Parathyroid adenoma (tissue), 2 donors: ENCODE data around the gene PGM2.
A peak's percentile ranks its signal among the peaks of the same experiment; 100 is the strongest.

Experiments
- H2AFZ ChIP-seq: fragments of 300-600 bp; sonication (generic); one replicate; pipeline ENCODE4 v1.7.0; 2017; ENCODE audit warnings: antibody characterized with exemption, mild to moderate bottlenecking
- H3K27ac ChIP-seq: fragments of 300-600 bp; sonication (generic); one replicate; pipeline ENCODE4 v1.7.0; 2017
- H3K27me3 ChIP-seq: fragments of 300-600 bp; sonication (generic); one replicate; pipeline ENCODE4 v1.7.0; 2017; ENCODE audit warnings: low read length; ENCODE audit not compliant: control insufficient read depth, insufficient read depth
- H3K36me3 ChIP-seq: fragments of 300-600 bp; sonication (generic); one replicate; pipeline ENCODE4 v1.7.0; 2017; ENCODE audit warnings: low read length; ENCODE audit not compliant: control insufficient read depth, insufficient read depth
- H3K4me1 ChIP-seq: fragments of 300-600 bp; sonication (generic); one replicate; pipeline ENCODE4 v1.7.0; 2017; ENCODE audit warnings: control low read depth
- H3K4me2 ChIP-seq: fragments of 300-600 bp; sonication (generic); one replicate; pipeline ENCODE4 v1.7.0; 2017; ENCODE audit warnings: low read length
- H3K4me3 ChIP-seq: fragments of 300-600 bp; sonication (generic); one replicate; pipeline ENCODE4 v1.7.0; 2017; ENCODE audit warnings: low read depth, low read length
- H3K79me2 ChIP-seq: fragments of 300-600 bp; sonication (generic); one replicate; pipeline ENCODE4 v1.7.0; 2017; ENCODE audit warnings: control low read depth
- H3K9ac ChIP-seq: fragments of 300-600 bp; sonication (generic); one replicate; pipeline ENCODE4 v1.7.0; 2017; ENCODE audit warnings: mild to moderate bottlenecking
- H3K9me3 ChIP-seq: fragments of 300-600 bp; sonication (generic); one replicate; pipeline ENCODE4 v1.7.0; 2017; ENCODE audit warnings: low read length; ENCODE audit not compliant: control insufficient read depth
- CTCF ChIP-seq: fragments of 300-600 bp; sonication (generic); IDR thresholded peaks from one replicate; pipeline ENCODE4 v1.7.0; 2017; ENCODE audit warnings: antibody characterized with exemption, mild to moderate bottlenecking
- donor health status: primary hyperparathyroidism.

Gene PGM2

GRCh38 chr4:37803348-37803973, 23.0 kb upstream of the PGM2 start:
- peak; percentile 33 for TF ChIP-seq CTCF
- no peak overlapping the region for H2AFZ ChIP-seq
- H3K79me2 ChIP-seq: no peaks in the 10 kb centered on the region
- no peaks in the 10 kb centered on the region for H3K36me3 ChIP-seq
- no peaks in the 10 kb centered on the region for H3K4me1 ChIP-seq
- no peak overlapping the region for H3K4me3 ChIP-seq
- no peak overlapping the region for H3K27ac ChIP-seq
- no peak overlapping the region for H3K9ac ChIP-seq
- H3K4me2 ChIP-seq: no peak overlapping the region
- no peaks in the 10 kb centered on the region for H3K27me3 ChIP-seq
- no peaks in the 10 kb centered on the region for H3K9me3 ChIP-seq

- H2AFZ ChIP-seq: no peak overlapping the region
- H3K4me3 ChIP-seq: no peak overlapping the region
- TF ChIP-seq CTCF: no peak
- no peaks in the 10 kb centered on the region for H3K27me3 ChIP-seq
- no peak overlapping the region for H3K9ac ChIP-seq
- H3K36me3 ChIP-seq: no peaks in the 10 kb centered on the region
- H3K79me2 ChIP-seq: no peaks in the 10 kb centered on the region
- no peaks in the 10 kb centered on the region for H3K4me1 ChIP-seq
- no peak overlapping the region for H3K4me2 ChIP-seq
- no peaks in the 10 kb centered on the region for H3K9me3 ChIP-seq
- no peak overlapping the region for H3K27ac ChIP-seq
These were observed 21.4 kb upstream of the PGM2 start for GRCh38 chr4:37805091-37805490.

- Histone ChIP-seq H3K36me3 (no peaks in the 10 kb centered on the region), H3K4me2 (no peak overlapping the region), H2AFZ (no peak overlapping the region), H3K4me3 (no peak overlapping the region), H3K27ac (no peak overlapping the region), H3K9ac (no peak overlapping the region), H3K9me3 (no peaks in the 10 kb centered on the region), H3K79me2 (no peaks in the 10 kb centered on the region), H3K4me1 (no peaks in the 10 kb centered on the region), H3K27me3 (no peaks in the 10 kb centered on the region)
- no peak for TF ChIP-seq CTCF
These were observed 13.8 kb upstream of the PGM2 start for GRCh38 chr4:37812713-37813112.

GRCh38 chr4:37815591-37815990, 10.9 kb upstream of the PGM2 start:
- Histone ChIP-seq H2AFZ (no peak overlapping the region), H3K4me2 (no peak overlapping the region), H3K9me3 (no peaks in the 10 kb centered on the region), H3K27me3 (no peaks in the 10 kb centered on the region), H3K27ac (no peak overlapping the region), H3K79me2 (no peaks in the 10 kb centered on the region), H3K4me3 (no peak overlapping the region), H3K9ac (no peak overlapping the region), H3K4me1 (no peaks in the 10 kb centered on the region), H3K36me3 (no peaks in the 10 kb centered on the region)
- no peak for TF ChIP-seq CTCF

- no peaks in the 10 kb centered on the region for H3K79me2 ChIP-seq
- no peak overlapping the region for H3K9ac ChIP-seq
- no peaks in the 10 kb centered on the region for H3K36me3 ChIP-seq
- no peak overlapping the region for H3K27ac ChIP-seq
- H3K4me3 ChIP-seq: no peak overlapping the region
- H3K9me3 ChIP-seq: no peaks in the 10 kb centered on the region
- H3K27me3 ChIP-seq: no peaks in the 10 kb centered on the region
- no peak overlapping the region for H2AFZ ChIP-seq
- no peaks in the 10 kb centered on the region for H3K4me1 ChIP-seq
- TF ChIP-seq CTCF: no peak
- no peak overlapping the region for H3K4me2 ChIP-seq
These were observed 10.5 kb upstream of the PGM2 start for GRCh38 chr4:37816006-37816405.
